DMS53 (cell line): ENCODE measurements around the gene CTBP2.

Experiments used
- DNase-seq: peaks from one replicate; lab custom pipeline; 2025; lab: John Stamatoyannopoulos, UW

The CTBP2 gene

DNA sequence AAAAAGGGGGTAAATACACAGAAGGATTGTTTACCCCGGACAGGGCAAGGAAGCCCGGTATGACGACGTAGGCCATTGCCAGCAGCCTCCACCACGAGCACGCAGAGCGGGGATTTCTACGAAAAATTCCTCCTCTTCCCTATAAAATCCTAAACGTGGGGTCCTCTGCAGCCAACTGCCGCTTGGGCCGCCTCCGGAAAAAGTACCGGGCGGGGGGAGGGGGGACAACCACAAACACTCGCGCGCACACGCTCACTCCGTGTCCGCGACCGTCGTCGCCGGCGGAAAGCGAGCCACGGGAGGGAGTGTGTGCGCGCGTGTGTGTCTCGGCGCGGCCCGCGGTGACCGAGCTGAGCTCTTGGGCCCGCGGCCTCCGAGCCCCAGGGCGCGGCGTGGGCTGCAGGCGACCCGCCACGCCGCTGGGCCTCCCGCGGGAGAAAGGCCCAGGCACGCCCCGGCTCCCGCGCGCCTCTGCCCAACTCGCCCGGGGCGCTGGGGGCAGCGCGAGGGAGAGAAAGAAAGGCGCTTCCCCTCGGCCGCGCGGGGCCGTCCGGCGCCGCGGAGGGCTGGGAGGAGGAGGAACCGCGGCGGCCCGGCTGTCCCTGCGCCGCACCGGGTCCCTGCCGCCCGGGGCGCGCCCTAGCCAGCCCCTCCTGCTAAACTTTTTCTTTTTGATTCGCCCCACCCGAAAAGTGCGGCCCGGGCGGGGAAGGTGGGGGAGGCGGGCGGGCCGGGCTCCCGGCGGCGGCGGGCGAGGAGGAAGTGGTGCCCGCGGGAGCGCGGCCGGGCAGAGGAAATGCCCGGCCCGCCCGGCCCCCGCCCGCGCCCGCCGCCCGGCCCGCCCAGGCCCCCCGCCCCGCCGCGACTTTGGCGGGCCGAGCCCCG, 1.5 kb downstream of the CTBP2 start:
- peak; percentile 80 for DNase-seq

DNA sequence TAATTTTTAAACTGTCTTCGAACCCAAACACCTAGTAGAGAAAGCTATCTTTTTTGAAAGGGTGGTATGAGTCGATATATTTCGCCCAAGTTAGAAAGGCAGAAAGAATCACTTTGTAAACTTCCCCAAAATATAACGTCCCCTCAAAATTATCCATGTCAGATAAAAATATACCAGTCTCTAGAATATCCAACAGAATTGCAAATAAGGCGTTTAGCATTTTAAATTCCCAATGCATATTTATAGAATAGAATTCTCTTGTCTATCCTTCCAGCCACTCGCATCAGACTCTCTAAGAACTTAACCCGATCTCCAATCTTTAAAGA, 2.1 kb downstream of the CTBP2 start:
- peak; percentile 43 for DNase-seq

DNA sequence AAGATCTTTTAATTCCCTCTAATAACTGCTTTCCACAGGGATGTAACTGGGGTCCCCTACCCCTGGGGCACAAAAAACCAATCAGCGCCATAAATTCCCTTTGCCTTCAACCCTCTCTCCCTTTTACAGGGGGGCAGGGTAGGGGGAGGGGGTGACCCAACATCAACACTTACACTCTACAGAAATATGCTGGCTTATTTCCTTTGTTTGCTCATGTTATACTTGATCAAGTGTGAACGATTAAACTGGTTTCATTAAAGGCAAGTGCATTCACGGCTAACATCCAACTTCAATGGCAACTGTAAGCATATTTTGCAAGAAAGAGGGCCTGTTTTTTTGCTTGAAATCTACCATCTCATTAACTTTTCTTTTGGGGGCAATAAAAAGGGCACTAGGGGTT, 2.9 kb downstream of the CTBP2 start:
- peak; percentile 61 for DNase-seq

DNA sequence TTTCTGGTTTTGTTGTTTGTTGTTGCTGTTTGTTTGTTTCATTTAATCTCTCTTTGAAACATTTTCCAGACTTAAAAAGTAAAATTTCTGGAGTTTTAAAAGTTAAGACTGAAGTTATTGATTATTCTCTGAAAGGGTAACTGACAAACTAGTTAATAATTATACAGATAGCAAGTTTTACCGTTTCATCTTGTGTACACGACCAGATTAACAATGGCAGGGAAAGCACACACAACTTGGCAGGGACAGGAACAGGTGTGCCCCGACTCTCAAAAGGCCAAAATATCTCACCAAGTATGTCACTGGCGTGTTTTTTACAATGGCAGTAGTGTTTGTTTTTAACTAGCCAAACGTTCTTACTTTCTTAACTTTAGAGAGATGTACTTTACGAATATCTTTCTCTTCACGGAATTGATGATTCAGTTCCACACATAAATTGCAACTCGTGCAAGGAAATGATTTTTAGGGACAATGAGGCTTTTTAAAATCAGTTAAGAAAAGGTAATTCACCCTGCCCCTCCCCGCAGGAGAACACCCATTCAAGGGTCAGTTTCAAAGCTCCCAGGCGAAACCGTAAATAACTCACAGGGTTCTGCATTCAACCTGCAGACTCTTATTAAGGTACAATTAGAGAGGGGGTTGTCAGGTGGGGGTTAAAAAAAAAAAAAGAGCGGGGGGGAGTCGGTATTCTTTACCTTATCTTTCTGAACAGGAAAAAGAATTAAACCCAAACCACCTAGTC, 3.5 kb downstream of the CTBP2 start:
- peak; percentile 81 for DNase-seq

DNA sequence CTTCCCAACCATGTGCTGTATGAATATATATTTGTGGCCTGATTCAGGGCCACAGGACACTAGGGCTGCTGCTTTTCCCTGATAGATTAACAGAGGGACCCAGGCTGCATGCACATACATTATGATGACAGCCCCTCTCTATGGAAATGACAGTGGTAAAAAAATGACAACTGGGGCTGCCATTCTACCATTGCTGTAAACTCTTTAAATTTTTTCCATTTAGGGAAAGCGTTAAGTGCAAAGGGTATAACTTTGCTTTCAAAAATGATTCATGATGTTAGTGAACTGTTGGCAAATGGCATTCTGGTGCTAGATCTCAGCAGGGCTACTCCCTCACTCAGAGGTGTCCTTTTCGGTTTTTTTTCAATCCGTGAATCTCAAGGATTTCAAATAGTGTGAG, 4.2 kb downstream of the CTBP2 start:
- peak; percentile 47 for DNase-seq

DNA sequence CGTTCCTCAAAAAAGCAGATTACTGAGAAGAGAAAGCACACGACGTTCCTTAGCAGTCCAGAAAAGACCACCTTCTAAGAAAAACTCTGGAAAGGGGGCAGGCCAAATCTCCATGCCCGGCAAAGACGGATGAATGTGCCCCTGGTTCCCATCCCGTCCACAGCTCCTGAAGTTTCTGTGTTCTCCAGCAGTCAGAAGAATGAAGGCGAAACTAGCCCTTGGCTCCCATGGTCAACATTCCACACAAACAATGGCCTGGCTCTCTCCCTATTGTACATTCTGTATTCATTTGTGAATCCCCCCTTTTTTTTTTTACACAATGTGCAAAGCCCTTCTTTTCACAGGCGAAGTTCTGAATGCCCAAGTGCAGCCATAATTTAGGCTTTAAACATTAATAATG, 5.3 kb downstream of the CTBP2 start:
- no peak for DNase-seq

DNA sequence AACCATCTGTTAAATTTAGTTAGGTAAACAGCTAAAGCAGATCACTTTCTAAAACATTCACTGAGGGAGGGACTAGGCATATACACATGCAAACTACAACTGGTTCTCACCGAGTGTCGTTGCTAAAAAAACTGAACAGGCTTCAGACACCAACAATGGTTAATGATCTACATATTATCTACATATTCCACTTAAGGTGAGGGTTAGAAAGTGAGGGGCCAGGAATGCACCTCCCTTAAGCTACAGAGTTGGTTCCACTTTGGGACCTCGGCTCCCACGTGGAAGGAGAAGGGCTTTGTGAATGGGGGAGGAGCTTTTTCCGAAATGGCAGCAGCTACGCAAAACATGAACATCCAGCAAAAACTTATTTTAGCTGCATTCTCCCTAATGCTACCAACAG, 5.8 kb downstream of the CTBP2 start:
- peak; percentile 49 for DNase-seq

DNA sequence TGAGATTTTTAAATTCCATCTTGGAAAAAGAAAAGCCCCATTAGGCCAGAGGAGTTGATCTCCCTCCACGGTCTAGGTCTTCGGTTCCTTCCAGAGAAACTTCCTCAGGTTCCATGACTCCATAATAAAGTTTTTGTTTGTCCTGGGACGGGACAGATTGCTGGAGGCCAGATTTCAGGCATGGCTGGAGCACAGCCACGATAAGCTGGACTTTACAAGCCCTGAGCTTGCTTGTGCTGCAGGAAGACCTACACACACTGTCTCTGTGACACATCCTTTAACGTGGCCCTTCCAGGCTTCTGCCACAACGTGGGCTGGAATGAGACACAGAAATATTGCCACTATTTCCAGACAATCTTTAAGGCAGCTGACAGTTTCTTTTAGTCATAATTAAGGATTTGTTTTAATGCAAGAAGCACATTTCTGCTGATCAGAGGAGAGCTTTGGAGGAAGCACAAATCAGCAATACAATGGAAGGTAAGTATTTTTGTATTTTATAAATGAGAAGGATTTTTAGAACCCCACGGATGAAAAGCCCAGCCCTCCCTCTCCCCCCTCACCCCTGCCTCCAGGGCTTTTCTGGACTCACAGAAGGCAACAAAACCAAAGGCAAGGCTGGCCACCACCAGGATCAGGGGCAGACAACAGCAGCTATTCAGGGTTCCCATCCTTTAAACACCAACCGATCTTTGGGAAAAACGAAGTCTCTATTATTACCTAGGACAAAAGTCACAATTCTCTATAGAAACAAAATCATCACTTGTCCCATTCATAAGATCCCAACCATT, 6.5 kb downstream of the CTBP2 start:
- peak; percentile 40 for DNase-seq

DNA sequence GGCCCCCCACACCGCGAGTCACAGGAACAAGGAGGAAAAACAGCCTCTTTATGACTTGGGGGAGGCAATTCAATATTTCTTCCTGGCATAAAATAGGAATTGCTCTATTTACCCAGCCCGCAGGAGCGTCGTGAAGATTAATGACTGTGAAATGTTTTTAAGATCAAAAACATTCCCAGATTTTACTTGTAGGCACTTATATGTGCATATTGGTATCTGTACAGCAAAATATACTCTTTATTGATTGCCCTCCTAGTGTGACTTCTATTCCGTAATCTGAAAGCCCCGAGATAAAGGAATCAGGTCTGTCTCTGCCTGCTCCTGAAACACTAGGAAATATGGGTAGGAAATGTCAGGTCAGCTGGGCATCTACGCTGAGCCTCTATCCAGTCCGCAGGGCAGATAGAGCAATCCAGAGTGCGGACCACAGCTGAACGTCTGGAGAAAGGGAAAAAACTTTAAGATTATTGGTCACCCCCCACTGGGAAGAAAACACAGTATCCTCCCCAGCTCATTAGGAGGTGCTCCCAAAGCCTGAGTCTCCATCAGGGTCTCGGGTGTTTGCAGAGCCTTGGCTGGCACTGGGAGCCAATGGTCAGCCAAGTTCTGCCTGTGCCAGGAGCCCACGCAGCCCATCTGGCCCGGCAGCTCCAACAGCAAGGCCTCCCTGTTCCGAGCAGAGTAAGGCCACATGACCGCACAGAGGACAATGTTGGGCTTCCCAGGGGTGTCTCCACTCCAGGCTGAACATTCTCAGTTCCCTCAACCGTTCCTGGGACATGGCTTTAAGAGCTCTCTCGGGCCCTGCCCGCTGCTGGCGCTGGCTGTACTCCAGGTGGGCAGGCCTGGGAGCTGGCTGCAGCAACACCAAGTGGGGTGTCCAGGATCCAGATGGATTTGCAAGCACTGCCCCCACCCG, 7.7 kb downstream of the CTBP2 start:
- DNase-seq, result peak; percentile 66

DNA sequence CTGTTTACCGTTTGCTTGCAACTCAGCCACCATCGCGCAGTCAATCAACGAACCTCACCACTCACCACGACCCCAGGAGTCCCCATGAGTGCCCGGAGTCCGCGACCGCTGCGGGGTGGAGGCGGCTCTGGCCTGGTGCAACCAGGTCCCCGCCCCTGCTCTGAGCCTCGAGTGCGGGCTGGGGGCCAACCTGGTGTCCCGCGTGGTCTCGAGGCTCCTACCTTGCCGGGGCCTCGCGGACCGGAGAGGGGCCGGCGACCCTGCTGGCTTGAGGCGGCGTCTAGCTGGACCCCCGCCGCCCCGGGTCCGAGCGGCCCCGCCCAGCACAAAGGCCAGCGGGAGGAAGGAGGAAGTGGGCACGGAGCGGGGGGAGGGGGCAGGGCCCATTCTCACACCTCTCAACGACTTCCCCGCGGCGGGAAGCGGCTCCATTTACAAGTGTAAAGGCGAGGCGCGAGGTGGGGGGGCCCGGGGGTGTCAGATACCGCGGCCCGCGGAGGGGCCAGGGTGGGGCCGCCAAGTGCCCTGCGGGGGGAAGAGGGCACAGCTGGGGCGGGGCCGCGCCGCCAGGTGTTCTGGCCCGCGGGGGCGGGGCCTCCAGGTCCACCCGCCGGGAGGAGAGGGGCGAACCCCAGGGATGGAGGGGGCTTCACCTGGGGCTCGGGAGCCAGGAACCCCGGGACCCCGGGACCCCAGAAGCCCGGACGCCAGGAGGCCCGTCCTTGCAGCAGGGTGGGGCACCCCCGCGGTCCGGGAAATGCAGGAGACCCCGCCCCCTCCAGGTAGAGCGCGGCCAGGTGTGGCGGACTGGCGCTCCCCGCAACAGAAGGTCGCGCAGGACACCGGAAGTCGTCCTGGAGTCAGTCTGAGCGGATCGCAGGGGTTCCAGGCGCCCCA, 8.6 kb downstream of the CTBP2 start:
- DNase-seq, result peak; percentile 81

DNA sequence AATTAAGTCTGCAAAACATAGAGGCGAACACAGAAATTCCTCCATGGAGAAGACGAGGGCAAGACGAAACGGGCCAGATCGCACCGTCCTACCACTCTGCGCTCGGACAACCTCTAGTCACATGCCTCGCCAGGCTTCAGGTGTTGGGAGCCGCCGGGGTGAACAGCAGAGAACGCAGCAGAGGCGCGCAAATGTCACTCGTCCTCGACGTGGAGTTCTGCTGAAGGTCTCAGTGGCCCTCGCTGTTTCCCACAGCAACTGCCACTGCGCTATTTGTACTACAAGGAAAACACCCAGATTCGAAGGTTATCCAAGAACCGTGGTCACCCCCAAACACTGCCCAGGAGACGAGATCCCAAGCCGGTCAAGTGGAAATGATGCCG, 9.2 kb downstream of the CTBP2 start:
- DNase-seq, result no peak

DNA sequence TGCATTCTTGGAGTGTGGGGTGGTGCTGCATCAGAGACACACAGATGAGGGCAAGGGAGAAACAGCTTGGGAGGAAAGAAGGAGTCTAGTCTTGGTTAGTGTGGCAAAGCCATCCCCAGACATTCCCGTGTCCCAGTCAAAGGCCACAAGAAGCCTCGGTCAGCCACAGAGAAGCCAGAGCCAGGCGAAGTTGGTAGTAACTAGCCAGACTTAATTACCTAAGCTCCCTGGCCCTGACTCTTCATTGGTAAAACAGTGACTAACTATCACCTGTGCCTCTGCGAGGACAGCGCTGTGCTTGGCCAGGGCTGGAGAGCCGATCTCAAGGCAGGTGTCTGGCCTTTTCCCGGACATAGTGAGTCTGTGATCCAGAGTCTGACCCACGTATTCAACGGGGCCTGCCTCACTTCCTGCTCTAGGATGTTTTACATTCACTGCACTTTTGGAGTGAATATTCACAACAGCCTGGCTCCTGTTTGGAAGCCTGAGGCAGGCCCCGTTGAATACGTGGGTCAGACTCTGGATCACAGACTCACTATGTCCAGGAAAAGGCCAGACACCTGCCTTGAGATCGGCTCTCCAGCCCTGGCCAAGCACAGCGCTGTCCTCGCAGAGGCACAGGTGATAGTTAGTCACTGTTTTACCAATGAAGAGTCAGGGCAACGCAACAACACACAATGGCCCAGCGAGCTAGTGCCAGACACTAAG, 9.8 kb downstream of the CTBP2 start:
- peak; percentile 77 for DNase-seq

DNA sequence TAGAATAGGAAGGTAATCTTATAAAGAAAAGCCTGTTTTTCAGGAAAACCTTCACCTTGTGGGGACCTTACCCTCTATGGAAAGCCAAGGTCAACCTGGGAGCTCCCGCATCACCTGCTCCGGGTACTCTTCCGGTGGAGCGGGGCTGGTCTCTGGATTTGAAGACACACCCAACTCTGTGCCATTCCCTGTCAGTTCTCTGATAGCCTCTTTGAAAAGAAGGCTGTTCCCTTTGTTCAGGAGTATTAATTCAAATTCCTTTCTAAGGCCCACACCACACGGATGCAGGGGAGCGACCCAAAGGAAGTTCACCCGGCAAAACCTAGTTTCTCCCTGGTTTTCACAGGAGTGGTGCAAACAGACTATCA, 10.7 kb downstream of the CTBP2 start:
- DNase-seq, result no peak

DNA sequence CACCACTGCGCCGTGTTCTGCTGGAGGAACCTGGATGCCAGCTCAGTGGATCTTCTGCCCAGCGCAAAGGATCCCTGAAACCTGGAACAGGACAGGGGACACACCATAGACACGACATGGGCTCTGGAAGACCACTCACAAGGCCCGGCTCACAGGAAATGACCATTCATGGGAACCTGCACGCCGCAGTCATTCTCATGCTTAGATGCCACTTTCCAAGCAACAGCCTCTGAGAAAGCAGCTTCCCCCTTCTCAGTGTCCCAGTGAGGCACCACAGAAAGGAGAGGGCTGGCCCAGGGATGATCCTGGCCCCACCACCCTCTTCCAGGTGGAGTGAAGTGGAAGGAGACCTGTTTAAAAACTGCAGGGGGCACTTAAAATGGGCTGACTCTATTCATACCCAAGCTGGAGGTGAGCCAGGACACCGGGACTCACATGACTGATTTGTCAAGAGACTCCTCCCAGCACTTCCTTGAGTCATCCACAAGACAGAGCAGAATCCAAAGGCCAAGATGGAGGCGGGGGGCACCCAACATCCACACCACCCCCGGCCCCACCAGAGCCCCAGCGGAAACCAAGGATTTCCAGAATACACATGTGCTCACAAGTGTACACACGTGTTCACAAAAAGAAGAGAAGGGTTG, 11.2 kb downstream of the CTBP2 start:
- peak; percentile 57 for DNase-seq

DNA sequence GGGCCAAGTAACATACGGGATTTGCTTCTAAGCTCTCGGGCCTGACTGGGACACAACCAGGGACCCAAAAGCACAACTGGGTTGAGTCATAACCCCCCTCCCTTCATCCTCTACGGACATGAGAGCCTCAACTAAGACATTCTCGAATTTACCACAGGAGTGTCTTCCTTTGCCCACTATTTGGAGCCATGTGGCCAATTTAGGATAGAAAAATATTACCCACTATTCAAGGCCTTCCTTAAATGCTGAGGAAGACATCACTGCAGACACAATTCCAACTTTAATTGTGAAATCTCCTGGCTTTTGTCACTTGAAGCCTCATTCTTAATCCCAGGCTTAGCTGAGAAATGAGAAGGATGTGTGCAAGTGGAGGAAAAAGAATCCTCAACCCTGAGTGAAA, 11.8 kb downstream of the CTBP2 start:
- no peak for DNase-seq

DNA sequence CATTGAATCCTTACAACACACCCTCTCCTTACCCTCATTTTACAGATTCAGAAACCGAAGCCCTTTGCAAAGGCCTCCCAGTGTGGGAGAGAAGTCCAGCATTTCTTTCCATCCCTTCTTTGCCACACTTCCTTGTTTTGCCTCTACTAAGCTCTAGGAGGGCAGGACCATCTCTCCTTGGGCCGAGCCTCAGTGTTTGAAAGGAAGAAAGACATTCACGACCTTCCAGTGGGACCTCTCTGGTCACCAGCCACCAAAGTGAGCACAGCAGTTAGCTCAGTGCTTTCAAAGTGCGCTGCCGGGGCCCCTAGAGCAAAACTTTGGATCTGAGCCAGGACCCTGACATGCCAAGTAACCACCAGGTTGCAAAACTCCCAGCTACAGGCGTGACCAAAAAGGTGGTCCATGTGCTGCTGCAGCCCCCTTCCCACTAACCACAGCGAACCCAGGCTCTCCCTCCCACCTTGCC, 12.4 kb downstream of the CTBP2 start:
- DNase-seq, result no peak

DNA sequence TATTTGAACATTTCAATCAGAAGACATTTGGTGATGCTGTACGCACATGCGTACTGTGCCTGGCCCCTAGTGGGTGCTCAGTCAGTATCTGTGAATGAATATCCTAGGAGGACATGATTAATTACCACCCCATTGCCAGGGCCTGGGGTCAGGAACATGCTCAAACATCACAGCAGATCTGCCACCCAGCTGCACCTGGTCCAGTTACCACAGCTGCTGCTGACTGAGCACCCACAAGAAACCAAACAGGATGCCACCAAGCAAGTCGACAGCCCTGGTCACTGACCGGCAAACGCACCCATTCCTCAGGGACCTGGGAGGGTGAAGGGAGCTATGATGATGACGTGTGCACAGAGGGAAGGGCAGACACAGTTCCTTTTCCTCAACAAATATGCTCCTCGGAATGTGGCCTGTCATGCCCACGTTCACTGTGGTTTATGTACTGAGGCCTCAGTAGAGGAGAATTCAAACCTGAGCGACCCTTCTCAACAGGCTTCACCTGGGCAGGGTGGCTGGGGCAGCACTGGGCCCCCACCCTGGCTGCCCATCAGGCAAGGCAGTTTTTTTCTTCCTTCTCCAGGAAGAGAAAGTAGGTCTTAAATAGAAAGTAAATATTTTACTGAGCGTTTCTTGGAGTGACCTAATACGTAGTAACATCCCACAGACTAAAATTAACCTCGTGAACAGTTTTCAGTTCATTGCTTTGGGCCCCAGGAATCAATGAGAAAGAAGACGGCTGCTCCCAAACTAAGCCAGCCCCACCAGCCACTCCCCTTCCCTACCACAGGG, 13.4 kb downstream of the CTBP2 start:
- no peak for DNase-seq

DNA sequence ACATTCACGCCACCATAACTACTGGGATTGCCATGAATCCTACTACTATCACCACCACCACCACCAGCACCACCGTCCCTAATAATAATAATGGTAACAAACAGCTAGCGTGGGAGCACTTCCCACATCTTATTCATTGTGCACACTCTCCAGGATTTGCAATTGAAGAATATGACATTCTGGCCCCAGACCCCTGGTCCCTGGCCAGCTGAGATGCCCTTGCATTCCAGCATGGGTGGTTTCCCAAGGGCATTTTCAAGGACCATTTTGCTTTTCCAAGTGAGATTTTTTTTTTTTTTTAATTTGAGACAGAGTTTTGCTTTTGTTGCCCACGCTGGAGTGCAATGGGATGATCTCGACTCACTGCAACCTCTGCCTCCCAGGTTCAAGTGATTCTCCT, 14.7 kb downstream of the CTBP2 start:
- DNase-seq, result no peak
